GM19438 (cell line): ENCODE data around the gene DLG4.

ENCODE experiments used
- ATAC-seq: cut with Tn5 transposase; IDR thresholded peaks from one replicate; pipeline ENCODE4 v1.9.1; 2021; ENCODE audit warnings: low read depth; ENCODE audit not compliant: unreplicated experiment

DLG4 gene

DNA sequence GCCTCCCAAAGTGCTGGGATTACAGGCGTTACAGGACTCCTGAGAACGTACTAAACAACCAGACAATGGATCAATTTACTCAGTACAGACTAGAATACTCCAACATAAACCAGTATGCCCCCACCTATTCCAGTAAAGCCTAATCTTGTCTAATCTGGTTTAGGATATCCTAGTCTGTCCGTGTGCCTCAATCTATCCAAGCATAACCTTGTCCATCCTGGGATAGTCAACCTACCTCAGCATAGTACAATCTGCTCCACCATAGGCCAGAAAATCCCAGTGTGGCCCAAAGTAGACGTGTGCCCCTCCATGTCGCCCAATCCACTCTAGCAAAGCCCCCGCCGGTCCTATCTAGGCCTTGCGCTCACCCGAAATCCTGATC lies 14.1 kb upstream of the DLG4 start:
- no peak for ATAC-seq

DNA sequence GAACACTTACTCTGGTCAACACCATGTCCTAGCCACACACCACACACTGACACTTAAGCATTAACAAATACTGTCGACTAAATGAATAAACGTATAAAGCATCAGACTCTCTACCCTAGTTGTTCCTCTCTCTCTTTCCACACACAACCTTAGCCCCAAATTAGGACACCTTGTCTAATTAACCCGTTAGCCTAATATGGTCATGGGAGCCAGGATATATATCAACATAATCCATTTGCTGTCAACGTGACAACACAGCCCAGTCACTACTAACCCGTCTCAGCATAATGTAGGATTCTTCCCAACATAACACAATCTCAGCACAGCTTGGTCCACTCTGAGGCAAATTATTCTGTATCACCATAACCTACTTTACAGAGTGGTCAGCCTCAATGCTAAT lies 12.5 kb upstream of the DLG4 start:
- ATAC-seq = no peak

DNA sequence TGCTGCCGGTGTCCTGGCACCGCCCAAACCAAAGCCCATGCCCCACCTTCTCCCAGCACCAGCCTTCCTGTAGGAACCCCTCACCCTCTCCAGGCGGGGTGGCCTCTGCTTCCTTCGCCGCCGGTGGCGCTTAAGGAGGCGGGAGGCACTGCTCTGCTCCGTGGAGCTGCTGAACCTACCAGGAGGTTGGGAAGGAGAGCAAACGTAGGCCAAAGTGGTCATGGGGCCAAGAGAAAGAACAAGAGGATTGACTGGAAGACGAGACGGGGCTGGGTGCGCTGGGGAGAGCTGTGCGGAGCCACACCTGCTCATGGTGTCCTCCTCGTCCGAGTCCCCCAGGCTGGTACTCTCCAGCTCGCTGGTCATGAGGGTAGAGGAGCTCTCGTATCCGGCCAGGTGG lies 9.9 kb upstream of the DLG4 start:
- ATAC-seq = no peak

DNA sequence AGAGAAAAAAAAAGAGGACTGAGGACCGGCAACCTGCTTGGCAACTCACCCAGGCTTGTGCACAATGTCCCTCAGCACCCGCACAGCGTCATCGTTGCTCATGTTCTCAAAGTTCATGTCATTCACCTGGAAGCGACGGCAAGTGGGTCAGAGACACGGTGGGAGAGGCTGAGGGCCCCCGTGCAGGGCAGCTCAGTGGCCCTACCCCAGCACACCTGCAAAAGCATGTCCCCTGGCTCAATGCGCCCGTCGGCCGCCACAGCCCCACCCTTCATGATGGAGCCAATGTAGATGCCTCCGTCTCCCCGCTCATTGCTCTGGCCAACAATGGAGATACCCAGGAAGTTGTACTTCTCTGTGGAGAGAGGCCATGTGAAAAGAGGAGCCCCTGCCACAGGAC lies 9.3 kb upstream of the DLG4 start:
- ATAC-seq = no peak

DNA sequence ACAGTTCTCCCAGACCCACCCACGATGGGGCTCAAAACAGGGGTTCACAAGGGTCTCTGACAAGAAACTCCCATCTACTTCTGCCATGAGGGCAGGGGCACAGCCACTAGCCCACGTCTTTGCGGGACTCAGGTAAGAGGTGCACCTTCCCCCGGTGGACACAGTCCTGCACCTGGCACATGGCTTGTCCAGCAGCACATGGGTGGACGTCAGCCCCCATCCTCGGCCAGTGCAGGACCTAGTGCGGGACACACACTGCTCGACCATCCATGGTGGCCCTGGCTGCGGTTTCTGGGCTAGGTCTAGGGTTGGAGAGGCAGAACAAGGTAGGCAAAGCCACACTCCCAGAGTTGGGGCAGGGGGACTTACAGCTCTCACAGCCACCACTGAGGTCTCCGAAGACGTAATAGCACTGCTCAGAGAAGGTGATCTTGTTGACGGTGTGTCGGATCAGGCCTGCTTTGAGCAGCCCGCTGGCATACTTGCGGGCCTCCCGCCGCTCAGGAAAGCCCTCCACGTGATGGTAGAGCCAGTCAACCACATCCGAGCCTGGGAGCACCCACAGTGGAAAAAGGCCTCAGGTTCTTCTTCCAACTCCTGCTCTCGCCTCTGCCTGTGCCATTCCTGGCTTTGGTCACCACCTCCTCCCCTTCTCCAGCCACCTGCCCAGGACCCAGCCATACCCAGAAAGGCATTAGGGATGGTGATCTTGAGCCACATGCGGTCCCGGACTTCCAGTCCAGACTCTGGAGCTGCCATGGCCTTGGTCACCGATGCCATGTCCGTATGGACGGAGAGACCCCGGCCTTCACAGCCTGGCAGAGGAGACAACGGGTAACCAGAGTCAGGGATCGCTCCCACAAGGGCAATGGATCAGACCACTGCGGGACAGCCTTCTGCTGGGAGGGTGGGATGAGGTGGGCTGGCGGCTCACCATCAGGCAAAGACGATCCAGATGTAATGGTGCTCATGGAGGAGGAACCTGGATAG lies 7.4 kb upstream of the DLG4 start:
- no peak for ATAC-seq

DNA sequence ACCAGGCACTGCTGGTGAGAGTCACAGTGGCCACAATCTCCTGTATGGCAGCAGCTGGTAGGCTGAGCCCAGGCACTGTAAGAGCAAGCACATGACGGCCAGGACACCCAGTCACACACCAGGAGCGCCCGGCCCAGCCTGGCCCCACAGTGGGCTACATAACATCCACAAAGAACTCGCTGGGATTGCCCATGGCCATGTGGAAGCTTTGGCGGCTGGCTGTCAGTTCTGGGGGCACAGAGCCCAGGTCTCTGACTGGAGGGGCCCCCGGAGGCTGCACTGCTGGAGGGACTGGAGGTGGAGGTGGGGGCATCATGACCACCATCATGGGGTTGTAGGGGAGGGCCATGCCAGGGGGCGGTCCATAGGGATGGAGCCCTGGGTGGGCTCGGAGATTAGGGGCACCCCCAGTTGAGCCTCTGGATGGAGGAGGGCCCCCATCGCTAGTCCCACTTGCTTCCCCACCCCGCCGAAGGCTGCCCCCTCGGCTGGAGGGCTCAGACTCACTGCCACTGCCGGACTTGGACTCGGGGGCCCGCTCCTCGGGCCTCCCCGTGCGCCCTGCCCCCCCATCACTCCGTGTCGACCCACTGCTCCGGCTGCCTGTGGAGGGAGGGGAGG lies 6.2 kb upstream of the DLG4 start:
- no peak for ATAC-seq

DNA sequence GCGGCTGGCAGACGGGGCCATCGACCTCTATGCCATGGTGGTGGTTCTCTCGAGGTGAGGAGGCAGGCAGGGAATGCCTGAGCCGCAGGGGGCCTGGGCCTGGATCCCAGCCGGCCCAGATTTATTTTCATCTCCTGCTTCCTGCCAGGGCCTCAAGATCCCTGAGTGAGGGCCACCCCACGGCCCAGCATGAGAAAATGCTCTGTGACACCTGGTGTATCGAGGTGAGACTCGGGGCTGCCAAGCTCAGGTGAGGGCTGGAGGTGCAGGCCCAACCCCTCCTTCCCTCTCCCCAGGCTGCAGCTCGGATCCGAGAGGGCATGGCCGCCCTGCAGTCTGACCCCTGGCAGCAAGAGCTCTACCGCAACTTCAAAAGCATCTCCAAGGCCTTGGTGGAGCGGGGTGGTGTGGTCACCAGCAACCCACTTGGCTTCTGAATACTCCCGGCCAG lies 5.0 kb upstream of the DLG4 start:
- no peak for ATAC-seq

DNA sequence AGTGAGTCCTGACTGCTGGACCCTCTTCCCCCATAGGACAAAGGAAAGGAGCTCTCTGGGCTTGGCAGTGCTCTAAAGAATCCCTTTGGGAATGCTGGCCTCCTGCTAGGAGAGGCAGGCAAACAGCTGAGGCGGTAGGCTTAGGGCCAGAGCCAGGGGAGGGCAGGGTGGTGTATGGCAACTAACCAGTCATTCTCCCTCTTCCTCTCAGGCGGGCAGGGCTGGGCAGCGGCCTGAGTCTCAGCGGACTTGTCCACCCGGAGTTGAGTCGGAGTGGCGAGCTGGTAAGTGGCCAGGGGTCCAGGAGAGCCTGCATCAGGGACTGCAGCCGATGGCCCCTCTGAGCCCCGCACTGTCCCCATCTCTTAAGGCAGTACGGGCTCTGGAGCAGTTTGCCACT lies 4.5 kb upstream of the DLG4 start:
- ATAC-seq = no peak

DNA sequence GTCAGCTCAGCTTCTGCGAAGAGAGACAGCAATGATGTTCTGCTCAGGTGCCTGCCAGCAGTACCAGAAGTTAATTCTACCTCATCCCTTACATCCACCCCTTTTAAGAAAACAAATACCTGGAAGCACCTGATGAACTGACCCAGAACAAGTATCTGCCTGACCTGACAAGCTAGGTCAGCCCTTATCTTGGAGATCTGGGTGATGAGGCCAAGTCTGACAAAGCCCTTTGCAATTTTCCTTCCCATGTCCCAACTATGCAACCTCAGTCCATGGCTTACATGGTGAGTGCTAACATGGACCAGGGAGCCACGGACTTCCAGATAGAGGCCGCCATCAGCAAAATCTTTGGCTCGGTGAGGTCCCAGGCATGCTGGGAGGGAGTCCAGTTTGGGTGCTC lies 3.7 kb upstream of the DLG4 start:
- no peak for ATAC-seq

DNA sequence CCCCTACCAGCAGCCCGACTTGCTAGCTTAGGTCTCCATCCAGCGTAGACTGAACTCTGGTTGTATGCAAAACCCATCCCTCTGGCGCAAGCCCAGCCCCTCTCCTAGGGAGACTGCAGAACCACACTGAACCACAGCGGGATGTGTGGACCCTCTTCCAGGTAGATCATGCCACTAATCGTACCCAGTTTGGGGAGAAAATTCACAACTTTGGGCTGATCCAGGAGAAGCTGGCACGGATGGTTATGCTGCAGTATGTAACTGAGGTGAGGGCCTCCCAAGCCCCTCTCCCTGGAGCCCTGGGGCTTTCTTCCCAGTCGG lies 3.3 kb upstream of the DLG4 start:
- ATAC-seq = no peak

DNA sequence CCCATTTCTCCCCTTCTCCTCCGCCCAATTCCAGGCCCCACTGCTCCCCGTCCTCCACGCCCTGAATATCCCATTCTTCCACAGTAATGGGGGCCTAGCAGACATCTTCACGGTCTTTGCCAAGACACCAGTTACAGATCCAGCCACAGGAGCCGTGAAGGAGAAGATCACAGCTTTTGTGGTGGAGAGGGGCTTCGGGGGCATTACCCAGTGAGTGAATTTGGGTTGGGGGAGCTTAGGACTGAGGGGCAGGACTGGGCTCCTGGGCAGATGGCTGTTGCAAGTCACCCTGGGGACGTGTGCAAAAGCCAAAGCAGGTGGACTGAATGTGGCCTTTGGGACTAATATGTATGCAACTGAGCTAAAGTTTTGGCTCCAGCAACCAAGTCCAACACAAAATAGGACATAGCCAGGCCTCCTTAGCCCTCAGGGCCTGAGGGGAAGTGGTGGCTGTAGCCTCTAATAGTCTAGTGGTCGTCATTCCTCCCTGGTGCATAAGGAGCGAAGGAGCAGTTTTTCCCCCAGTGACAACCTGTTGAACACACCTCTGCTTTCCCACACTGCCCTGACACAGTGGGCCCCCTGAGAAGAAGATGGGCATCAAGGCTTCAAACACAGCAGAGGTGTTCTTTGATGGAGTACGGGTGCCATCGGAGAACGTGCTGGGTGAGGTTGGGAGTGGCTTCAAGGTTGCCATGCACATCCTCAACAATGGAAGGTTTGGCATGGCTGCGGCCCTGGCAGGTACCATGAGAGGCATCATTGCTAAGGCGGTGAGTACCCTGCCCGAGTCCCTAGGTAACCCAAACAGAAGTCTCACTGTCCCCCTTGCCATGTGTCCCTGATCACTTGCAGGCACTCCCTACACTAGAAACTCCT lies 2.7 kb upstream of the DLG4 start:
- no peak for ATAC-seq

DNA sequence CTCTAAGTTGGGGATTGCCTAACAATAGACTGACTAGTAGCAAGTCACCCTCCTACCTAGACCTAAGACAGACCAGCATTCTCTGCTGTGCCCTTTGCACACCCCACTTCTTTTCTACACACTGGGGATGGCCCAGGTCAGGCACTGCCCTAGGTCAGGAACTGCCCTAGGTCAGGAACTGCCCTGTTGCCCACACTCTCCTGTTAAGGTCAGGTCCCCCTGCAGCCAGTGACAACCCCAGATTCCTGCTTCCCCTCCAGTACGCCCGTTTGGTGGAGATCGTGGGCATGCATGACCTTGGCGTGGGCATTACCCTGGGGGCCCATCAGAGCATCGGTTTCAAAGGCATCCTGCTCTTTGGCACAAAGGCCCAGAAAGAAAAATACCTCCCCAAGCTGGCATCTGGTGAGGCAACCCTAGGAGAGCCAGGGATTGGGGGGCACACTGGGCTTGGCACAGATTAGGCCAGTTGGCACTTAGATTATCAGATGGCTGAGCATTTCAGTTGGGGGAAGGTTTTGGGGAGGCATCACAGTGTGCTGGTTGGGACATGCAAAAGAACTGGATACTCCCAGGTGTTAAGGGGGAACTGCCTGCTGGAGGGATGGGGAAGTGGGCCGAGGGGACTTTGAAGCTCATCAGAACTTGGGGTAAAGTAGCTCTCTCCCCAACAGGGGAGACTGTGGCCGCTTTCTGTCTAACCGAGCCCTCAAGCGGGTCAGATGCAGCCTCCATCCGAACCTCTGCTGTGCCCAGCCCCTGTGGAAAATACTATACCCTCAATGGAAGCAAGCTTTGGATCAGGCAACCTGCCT lies 1.8 kb upstream of the DLG4 start:
- no peak for ATAC-seq

DNA sequence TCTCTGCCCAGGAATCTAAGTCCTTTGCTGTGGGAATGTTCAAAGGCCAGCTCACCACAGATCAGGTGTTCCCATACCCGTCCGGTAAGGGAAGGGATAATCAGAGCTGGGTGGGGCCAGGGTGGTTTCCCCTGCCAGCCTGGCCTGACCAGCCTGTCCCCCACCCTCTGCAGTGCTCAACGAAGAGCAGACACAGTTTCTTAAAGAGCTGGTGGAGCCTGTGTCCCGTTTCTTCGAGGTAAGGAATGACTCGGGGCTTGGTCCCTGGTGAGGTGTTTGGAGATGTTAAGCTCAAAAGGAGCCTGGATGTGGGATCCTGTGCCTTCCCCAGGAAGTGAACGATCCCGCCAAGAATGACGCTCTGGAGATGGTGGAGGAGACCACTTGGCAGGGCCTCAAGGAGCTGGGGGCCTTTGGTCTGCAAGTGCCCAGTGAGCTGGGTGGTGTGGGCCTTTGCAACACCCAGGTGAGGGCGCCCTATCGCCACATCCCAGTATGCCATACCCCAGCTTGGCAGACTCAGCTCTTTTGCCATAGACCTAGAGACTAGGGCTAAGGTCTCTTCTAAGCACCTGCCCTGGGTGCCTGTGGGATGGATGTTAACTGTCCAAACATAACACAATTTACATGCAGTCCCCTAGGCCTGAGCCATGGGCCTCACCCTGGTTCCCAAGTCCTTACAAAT lies 1.1 kb upstream of the DLG4 start:
- no peak for ATAC-seq

DNA sequence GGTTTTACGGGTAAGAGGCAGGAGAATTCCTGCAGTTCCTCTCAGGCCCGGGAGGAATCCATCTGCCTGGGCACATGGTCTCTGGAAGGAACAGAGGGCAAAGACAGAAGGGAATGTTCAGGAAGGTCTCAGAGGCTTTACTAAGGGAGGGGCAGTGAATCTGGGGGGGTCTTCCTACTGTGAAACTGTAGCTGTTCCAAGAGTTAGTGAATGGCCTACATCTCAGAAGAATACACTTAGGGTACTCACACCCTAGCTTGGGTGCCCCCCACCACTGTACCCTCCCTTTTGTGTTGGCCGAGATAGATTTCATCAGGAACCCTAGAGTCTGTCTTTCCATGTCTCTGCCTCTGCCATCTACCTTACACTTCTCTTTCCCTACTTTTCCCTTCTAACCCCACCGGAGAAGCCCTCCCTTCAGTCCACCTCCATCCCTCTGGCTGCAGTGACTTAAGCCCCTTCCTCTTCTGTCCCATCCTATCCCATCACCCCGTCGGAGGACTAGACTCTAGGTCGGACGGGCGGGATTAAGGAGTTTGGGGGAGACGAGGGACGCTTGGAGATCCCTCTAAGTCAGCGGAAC lies 316 bp downstream of the DLG4 start:
- ATAC-seq = no peak

DNA sequence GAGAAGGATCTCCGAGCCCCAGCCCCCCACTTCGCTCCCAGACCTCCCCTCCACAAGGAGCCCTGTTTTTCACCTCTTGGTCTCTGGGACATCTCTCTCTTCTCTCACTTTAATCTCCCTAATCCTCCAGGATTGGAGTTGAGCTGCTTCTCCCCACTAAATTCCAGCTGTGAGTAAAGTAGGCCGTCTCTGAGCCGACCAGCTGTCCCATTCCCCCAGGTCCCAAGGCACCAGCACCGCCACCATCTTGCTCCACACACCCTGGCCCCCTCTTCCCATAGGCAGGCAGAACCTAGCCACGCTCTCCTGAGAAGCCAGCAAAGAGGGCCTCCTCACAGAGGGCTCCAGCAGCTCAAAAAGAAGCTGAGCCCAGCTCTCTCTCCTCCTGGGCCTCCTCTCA lies 878 bp downstream of the DLG4 start:
- no peak for ATAC-seq

DNA sequence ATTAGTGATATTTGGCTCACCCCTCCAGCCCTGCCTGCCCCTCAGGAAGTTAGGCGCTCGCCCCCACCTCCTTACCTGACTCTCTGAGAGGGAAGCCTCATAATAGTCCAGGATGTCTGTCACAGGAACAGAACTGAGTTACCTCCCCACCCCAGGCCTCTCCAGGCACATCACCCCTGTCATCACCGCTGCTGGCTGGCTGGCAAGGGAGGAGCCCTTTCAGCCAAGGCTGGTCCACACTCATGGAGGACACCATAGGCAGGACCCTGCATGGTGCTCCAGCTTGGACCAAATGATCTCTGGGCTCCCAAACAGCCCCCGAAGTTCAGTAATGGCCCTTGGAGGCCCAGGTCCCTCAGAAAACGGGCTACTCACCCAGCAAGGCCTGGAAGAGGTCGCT lies 1.5 kb downstream of the DLG4 start:
- no peak for ATAC-seq

DNA sequence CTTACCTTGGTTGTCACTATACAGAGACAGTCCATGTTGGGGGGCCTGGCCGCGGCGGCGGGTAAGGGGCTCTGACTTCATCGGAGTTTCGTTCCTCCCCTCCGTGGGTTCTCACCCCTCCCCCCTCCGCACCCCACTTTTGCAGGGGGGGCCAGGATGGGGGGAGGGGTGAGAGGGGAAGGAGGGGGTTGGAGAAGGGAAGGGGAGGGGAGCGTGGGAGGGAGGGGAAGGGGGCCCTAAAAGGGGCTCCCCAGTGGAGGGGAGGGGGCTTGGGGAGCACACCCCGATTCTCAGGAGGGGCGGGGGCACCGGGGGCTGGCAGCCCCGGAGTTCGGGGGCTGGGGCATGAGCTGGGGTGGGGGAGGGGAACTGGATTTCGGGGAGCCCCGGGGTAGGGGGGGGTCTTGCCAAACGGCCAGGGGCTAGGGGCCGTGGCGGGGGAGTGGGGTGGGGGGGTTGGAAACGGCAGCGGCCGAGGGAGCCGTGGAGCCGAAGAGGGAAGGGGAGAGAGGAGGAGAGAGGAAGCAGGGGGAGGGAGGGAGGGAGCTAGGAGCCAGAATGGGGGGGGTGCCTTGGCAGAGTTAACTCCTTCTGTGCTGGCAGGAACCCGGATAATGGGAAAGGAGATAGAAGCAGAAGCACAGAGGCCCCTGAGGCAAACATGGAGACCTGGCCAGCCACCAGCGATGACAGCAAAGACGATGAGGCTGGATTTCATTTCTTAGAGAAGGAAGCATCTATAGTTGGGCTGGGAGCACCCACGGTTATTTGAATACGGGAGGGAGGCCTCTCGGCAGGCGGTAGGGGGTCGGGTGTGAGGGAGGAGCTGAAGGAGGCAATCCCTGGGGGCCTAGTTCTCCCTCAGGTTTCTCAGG lies 2.3 kb downstream of the DLG4 start:
- no peak for ATAC-seq

DNA sequence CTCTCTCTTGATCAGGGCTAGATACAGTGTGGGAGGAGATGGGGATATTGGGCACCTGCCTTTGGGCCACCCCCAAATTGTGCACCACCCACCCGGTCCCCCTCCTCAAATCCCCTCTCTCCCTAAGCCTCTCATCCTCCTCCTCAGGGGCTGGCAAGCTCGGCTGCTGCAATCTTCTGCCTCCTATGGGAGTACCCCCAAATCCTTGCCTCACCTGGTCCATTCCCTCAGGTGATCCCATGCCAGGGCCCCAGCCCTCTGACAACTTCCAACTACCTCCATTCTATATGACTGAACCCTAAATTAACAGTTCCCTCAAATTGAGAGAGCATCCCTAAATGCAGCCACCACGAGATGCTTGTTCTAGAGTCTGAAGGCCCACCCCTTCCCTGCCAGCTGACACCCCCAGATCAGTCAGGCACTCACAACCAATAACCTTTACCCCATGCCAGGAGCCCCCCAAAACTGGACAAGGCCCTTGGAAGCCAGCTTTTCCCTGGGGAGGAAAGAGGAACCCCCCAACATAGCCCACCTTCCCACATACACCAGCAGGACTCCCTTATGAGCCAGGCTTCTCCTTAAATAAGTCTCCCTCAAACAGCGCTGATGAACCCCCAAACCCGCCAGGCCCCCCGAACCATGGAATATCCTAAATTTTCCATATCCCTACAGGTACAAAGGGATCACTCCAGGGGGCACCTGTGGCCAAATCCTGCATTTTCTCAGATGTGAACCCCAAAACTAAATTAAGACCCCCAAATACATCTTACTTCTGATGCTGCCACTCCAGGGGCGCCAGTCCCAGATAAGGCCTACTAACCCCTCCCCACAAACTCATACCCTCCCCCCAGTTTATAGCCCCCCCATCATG lies 3.2 kb downstream of the DLG4 start:
- ATAC-seq = no peak
